ENCODE results near the gene CXorf38.
"Not testable (repeated sequence)": the region's sequence is repeated elsewhere in the genome, so short reads cannot be mapped to it uniquely, and the experiment has no call there.

The CXorf38 gene

DNA sequence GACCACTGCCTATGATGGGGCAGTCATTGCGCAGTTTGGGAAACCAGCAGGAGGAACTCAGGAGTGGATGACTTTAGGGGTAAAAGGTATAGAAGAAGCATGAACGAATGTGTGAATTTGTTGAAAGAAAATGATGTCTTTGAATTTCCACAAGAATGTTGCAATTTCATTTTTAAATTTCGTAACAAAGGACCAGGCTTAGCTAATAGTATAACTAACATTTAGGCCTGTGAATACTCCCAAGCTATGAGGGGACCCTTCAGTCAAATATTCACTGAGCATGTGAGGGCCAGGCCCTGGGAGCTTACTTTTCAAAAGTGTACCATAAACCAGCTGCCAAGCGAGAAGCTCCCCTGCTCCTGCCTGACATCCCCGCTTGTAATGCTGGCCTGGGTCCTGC is 18.9 kb downstream of the CXorf38 start:
- no peak for DNase-seq (ENCODE audit: low read depth)

GRCh38 chrX:40625294-40625693 is 22.1 kb downstream of the CXorf38 start:
- DNase-seq (ENCODE audit: low read depth): no peak

GRCh38 chrX:40623665-40624064 is 23.7 kb downstream of the CXorf38 start:
- no peak for DNase-seq (ENCODE audit: low read depth)

GRCh38 chrX:40623139-40623536 is 24.2 kb downstream of the CXorf38 start, which contains the start of gene MPC1L:
Gene MPC1L, plus strand, starts transcription at chrX:40623428. Its CDS starts 138 bp downstream, at chrX:40623566.
- DNase-seq (ENCODE audit: low read depth): no peak

GRCh38 chrX:40622479-40623138 is 24.8 kb downstream of the CXorf38 start:
- no peak for DNase-seq (ENCODE audit: low read depth)

DNA sequence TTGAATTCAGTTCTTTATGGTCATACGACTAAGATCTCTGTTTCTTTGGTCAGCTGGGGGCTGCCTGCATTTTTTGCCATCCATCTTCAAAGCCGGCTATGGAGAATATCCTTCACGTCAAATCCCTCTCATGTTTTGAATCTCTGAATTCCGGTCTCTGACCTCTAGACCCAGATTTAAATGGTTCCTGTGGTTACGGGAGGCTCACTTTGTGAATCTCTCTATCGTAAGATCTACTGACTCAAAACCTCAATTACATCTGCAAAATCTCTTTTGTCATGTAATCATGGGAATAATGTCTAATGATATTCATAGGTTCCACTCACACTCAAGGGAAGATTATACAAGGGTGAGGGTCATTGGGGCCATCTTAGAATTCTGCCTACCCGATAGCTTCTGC is 29.8 kb downstream of the CXorf38 start:
- no peak for DNase-seq (ENCODE audit: low read depth)

GRCh38 chrX:40615976-40616375 is 31.4 kb downstream of the CXorf38 start:
- DNase-seq (ENCODE audit: low read depth): no peak

DNA sequence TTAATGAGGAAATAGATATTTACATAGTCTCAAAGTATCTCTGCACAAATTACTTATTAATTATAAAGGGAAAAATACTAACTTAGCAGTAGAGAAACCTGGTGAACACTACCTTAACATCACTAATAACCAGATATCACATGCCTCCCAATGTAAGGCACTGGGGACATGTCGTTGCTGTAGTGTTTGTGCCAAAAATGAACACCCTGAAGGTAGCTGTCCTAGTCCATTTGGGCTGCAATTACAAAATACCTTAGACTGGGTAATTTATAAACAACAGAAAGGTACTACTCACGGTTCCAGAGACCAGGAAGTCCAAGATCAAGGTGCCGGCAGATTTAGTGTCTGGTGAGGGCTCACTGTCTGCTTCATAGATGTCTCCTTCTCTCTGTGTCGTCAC is 34.9 kb downstream of the CXorf38 start:
- no peak for DNase-seq (ENCODE audit: low read depth)

DNA sequence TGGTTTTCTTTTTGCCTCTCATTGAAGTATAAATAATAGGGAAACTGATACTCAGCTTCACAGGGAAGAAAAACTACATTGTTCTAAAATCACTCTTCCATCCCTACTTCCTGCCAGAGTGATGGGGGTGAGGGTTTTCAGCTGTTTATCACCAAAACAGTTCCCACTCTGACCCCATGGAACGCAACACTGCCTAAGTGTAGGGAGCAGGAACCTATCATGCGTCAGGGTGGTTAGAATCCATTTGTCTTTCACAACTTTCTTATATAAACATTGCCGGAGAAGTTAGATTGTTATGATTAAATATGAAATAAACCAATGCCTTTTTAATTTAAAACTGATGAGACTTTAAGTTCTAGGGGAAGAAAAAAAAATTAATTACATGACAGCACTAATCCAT is 40.0 kb downstream of the CXorf38 start:
- DNase-seq (ENCODE audit: low read depth): no peak

DNA sequence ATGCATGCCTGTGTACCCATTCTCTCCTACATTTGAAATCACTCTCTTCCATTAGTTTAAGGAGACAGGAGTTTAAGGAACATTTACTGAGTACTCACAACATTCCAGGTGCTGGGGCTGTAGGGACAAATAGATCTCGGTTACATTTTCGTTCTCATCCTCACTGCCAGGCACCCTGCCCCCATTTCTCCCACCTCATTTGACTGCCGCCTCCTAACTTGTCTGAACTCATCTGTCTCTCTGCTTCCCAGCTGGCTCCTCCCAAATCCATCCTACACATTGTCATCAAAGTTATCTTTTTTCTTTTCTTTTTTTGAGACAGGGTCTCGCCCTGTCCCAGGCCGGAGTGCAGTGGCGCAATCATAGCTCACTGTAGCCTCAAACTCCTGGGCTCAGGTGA is 43.9 kb downstream of the CXorf38 start:
- no peak for DNase-seq (ENCODE audit: low read depth)

DNA sequence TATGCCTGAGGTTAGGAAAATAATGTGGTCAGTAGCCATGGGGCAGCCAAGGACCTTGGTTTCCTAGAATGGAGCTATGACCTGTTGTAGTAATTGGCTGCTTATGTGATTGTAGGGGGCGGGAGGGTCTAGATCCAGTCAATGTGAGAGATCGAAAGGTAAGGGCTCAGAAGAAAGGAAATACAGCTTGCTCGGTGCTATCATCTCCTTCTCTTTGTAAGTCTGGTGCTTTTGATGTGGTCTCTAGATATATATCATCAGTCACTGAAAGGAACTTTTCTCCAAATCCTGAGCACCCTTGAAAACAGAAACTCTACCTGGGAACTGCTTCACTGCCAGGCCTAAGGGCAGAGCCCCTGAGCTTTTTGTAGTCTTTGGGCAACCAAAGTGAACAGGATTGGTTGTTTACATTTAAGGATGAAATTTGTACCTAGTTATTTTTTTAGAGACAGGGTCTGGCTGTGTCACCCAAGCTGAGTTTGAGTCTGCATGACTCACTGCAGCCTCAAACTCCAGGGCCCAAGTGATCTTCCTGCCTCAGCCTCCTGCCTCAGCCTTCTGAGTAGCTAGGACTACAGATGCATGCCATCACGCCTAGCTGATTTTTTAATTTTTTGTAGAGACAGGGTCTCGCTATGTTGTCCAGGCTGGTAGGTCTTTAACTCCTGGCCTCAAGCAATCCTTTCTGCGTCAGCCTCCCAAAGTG is 57.6 kb downstream of the CXorf38 start:
- DNase-seq (ENCODE audit: low read depth): not testable (repeated sequence)

- not testable (repeated sequence) for DNase-seq (ENCODE audit: low read depth)
Observed at GRCh38 chrX:40587623-40588022, 59.7 kb downstream of the CXorf38 start.

GRCh38 chrX:40582811-40583210 is 64.5 kb downstream of the CXorf38 start:
- DNase-seq (ENCODE audit: low read depth): no peak

DNA sequence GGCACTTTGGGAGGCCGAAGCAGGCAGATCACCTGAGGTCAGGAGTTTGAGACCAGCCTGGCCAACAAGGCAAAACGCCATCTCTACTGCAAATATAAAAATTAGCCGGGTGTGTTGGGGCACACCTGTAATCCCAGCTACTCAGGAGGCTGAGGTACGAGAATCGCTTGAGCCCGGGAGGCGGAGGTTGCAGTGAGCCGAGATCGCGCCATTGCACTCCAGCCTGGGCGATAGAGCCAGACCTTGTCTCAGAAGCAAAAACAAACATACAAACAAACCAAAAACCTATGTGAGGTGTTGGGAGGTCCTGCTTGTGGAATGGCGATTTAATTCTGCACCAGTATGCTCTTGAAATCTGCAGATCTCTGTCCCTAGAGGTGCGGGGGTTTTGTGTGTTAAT is 65.2 kb downstream of the CXorf38 start:
- not testable (repeated sequence) for DNase-seq (ENCODE audit: low read depth)

DNA sequence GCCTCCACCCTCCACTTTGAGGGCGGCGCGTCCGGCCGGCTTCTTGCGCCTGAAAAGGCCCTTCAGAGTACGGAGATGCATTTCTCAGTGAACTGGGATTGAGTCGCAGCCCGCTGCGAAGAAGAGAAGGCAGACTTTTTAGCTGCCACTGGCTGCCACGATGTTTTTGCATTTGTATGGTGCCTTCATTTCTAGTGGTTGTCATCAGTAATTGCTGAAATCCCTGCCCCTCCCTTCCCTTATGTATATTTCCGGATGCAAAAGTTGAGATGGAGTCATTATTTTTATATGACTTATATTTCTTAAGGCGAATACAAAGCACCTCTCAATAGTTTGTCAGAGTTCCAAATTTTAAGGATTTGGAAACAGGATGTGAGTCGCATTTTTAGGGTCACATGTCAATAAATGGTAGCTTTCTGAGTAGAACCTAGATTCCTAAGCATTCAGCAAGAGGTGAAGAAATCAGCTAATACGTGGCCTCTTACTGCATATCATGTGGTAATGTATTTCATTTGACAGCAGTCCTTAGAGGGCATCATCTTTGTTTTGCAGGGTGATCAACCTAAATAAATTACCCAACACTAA is 65.9 kb downstream of the CXorf38 start:
- DNase-seq (ENCODE audit: low read depth): no peak

- DNase-seq (ENCODE audit: low read depth): peak; percentile 82
Observed at GRCh38 chrX:40580537-40581335, 66.6 kb downstream of the CXorf38 start, which contains the start of gene ATP6AP2. Gene ATP6AP2, plus strand, starts transcription at chrX:40580970. Its CDS starts 96 bp downstream, at chrX:40581066.

DNA sequence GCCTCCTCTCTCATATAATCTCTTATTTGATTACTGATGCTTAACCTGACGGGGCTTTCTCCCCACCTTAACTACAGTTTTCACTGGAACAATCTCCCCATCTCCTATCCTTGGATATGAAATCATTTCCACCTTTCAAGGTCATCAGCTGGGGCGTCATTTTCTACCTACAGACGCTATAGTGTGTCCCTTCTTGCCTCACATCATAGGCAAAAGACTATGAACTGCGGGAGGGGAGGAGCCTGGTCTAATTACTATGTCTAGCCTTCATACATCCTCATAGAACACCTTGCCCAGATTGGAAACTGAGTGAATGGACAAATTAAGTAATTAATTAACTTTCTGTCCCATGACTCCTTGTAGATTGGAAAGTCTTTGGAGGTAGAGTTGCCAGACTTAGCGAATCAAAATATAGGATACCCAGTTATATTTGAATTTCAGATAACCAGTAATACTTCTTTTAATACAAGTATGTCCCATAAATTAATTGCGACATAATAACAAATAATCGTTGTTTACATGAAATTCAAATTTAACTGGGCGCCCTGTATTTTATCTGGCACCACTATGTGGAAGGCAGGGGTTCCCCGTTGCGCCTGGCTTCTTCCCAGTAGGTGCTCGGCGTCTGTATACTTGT is 67.3 kb downstream of the CXorf38 start:
- DNase-seq (ENCODE audit: low read depth): no peak

DNA sequence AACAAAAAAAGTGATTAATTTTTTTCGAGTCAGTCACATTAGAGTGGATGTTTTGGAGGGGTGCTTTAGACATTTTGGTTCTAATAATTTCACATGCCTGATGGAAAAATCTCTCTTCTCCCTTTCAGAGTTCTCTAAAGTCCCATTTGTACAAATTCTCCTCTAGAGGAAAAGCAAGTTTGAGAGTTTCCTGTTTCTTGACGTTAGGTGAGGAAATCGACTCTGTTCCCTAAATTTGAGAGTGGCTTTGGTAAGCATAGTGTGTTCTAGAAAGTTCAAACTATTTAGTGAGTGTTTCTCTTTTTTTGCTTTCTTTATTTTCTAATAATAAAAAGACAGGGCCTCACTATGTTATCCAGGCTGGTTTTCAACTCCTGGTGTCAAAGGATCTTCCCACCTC is 68.2 kb downstream of the CXorf38 start:
- no peak for DNase-seq (ENCODE audit: low read depth)

DNA sequence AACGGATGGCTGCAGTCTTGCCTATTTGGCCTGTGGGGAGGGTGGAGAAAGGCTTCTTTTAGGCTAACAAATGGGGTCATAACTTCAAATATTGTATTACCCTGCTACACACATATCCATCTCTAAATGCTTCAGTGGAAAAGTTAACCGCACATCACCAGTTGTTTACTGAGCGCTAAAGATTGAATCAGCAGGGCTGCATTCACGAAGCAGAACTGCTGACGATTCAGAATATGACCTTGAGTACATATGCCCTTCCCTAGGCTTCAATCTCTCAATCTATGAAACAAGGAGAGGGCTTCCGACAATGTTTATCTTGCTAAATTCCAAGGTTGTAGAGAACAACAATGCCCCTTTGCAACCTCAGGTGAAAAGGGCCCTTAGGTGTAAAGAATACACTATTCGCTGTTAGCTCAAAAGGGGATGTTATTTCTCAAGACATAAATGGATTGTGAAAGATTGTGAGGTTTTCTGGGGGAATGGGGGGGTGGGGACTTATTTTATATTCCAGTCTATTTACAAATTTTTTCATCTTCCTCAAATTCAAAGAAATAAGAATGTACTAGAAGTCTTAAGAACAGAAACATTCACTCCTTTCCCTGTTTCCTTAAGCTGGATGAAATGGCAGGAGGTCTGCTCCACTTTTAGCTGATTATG is 69.2 kb downstream of the CXorf38 start:
- no peak for DNase-seq (ENCODE audit: low read depth)

Data from T follicular helper cell (primary cell).